Hypothalamus (tissue), 51 donors: ENCODE measurements around the gene PPP1R37.

Experiments used
- DNase-seq, 51 donors: peaks; one replicate each; lab custom pipeline; 2025; lab: John Stamatoyannopoulos, UW

Gene PPP1R37

DNA sequence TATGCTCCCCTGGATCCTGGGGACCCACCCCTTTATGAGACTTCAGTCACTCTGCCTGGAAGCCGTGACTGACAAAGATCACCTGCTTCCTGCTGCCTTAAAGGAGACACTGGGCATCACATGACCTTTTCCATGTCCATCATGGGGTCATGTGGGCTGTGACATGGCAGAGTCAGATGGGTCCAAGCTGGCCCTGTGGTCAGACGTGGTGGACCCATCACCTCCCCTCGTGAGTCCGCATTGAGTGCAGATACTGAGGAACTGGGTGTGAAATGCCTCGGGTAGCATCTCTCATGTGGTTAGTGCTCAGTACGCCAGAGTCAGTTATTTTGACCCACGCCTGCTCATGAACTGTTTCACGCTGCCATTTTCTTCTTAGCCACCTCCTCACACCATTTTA is 40.7 kb downstream of the PPP1R37 start:
- DNase-seq = no peak

DNA sequence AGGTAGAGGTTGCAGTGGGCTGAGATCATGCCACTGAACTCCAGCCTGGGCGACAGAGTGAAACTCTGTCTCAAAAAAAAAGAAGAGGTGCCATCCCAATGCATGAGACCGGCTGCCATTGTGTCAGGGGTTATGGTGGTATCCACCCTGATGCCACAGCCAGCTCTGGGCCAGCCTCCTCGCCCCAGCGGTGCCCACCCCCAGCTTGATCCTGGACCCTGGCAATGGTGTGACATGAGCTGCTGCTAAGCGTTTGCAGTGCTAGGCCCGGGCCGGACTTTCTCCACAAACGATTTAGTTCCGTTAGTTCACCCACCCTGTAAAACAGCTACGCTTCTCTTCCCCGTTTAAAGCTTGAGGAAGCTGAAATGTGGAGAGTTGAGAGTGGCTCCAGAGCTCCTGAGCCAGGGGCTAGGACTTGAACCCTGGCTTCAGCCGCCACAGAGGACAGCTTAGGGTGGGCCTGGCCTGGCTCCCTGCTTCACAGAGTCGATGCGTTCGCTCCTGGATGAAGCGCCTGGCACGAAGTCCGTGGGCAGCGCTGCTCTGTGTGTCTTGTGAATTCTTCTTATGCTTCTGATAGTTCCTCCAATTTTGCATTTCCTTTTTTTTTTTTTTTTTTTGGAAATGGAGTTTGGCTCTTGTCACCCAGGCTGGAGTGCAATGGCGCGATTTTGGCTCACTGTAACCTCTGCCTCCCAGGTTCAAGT is 42.4 kb downstream of the PPP1R37 start:
- no peak for DNase-seq

DNA sequence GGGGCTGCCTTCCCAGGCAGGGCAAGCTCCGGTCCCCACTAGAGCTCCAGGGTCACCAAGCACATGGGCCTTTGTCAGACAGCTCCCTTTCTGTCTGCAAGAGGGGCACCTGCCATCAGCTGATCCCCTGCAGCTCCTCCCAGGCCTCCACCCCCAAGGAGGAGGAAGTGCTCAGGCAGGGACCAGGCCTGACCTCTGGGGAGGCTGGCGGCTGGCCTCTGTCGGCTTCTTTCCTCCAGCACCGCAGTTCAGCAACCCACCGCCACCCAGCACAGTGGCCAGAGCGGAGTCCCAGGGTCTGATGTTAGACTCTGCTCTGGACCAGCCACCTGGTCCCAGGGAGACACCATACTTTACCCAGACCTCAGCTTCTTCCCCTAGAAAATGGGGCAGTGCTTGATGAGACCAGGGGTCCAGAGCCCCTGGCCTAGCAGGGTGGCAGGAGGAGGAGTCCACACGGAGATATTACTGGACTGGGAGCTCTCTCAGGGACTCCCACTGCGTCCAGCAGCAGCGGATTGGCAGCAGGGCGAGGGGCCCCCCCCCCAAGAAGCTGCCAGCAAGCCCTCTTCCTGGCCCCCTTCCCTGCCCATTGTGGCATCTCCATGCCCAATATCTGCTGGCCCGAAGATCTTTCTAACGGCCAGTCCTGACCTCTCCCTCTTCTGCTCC is 43.7 kb downstream of the PPP1R37 start:
- no peak for DNase-seq

DNA sequence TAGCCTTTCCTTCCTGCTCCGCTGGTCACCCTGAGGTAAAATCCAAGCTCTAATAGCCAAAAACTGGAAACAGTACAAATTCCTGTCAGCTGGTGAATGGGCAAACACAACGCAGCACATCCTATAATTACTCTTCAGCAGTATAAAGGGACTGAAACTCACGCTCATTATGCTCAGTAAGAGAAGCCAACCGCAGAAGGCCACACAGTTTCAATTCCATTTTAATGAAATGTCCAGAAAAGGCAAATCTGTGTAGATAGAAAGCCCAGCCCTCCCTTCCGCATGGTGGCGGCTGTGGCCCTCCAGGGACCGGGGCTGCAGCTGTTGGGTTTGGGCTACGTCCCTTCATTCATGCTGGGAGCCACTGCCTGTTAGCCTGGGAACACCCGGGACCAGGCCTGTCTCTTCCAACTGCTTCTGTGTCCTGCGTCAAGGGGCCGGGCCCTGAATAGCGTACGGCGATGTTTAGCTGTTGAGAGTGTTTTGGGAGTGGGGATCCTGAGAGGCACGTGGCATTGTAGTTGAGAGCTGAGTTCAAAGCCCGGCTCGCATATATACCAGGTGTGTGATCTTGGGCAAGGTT is 44.3 kb downstream of the PPP1R37 start:
- DNase-seq = peak in 18 of 51 donors; percentile 4 to 39 (median 17)

DNA sequence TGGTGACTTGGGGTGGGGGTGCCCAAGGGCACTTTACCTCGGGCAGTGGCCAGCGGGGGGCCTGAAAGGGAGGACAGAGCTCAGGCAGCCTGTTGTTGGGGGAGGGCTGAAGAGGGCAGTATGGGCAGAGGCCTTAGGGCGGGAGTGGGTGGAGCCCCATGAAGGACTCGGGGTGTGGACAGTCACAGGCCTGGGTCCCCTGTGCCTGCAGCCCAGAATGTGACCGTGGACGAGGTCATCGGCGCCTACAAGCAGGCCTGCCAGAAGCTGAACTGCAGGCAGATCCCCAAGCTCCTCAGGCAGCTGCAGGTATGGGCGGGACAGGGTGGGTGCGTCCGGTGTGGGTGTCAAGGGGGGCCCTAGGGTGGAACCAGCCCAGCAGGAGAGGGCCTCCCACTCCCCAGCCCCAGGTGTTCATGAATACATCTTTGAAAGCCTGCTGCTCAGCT is 45.3 kb downstream of the PPP1R37 start:
- no peak for DNase-seq

DNA sequence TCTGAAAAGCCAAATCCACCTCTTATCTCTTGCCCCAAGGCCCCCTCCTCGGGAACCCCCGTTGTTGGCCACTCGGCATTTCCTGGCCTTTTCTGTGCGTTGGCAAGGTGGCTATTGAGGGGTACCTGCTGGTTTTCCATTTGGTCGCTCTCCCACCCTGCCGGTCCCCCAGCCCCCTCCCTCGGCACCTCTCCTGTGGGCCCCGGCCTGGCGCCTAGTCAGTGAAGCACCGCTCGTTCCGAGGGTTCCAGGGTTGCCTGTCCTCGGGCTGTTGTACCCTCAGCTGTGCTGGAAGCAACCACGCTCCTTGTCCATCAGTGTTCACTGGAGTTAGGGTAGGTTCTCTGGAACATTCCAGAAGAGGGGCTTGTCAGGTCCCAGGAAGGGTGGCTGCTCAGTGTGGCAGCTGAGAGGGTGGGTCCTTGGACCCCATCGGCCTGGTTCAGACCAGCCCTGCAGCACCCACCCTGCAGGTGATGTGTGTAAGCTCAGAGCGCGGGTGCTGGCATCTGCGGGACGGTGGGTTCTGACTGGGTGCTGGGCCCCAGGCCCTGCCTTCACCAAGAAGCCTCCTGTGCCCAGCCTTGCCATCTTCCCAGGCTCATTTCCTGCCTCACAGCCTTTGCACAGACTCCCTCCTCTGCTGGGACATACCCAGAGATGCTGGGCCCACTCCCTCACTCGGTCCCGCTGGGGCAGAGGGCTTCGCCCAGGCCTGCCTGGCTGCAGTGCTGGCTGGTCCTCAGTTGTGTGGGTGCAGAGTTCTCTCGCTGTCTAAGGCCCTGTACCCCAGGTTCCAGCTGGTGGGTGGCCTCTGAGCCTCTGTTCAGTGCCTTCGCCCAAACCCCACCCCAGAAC is 46.5 kb downstream of the PPP1R37 start:
- no peak for DNase-seq

DNA sequence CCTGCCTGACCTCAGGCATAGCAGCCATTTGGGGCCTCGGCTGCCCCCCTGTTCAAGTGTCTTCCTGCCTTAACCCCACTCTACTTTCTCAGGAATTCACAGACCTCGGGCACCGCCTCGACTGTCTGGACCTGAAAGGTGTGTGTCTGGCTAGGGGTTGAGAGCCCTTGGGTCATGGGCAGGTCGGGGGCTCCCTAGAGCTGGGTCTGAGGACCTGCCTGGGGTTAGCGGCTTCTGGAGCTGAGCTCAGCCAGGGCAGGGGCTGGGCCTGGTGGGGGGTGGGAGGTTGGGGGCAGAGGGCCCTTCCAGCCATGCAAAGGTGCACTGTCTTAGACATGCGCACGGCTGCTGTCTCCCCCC is 47.1 kb downstream of the PPP1R37 start:
- DNase-seq = no peak

DNA sequence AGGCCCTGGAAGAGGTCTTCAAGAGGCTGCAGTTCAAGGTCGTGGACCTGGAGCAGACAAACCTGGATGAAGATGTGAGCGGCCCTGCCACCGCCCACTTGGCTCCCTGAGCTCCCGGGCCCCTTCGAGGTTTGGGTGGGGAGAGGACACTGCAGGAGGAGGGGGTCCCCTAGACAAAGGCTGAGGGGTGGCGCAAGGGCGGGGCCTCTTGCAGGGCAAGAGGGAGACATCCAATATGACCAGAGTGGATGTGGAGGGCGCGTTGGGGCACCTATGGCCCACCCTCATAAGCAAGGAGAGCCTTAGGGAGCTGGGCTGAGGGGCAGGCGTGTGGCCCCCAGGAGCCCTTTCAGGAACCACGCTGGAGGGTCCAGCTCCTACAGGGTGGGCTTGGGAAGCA is 47.6 kb downstream of the PPP1R37 start:
- no peak for DNase-seq

DNA sequence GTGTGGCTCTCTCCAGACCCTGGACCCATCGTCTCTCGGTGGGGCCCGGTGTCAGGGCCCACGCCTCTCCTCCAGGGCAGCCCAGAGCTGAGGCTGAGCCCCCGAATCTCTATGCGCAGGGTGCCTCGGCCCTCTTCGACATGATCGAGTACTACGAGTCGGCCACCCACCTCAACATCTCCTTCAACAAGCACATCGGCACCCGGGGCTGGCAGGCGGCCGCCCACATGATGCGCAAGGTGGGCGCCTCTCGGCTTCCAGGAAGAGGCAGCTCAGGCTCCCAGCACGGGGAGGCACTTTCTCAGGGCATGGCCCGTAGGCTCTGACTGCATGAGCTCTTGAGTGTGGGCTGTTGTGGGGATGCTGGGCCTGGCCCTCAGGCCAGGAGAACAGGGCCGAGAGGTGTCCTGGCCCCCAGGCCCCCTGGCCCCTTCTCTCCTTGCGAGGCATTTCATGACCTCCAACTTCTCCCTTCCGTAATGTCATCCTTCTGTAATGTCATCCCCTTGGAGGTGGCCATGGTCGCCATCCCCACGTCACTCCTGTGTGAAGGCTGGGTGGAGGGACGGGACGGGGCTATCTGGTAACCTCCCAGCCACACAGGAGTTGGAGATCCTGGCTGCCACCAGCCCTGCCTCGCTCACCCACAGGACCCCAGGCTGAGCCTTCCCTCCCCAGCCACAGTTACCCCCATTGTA is 48.4 kb downstream of the PPP1R37 start:
- peak in 2 of 51 donors; percentile 8 to 17 for DNase-seq

DNA sequence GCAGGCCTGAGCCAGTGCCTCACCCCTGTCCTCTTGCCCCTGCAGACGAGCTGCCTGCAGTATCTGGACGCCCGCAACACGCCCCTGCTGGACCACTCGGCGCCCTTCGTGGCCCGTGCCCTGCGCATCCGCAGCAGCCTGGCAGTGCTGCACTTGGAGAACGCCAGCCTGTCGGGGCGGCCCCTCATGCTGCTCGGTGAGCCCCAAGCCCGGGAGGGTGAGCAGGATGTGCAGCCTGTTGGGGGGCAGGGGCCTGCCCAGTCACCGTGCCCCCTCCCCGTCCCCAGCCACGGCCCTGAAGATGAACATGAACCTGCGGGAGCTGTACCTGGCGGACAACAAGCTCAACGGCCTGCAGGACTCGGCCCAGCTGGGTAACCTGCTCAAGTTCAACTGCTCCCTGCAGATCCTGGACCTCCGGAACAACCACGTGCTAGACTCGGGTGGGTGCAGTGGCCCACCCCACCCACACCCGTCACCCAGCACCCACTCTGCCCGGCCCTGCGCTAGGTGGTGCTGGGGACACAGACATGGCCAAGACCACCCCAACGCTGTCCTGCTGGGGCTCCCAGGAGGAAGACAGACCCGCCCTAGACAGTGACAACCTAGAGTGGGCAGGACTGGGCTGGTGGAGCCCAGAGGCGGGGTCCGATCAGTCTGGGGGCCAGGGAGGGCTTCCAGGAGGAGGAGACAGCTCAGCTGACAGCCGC is 49.2 kb downstream of the PPP1R37 start:
- no peak for DNase-seq

DNA sequence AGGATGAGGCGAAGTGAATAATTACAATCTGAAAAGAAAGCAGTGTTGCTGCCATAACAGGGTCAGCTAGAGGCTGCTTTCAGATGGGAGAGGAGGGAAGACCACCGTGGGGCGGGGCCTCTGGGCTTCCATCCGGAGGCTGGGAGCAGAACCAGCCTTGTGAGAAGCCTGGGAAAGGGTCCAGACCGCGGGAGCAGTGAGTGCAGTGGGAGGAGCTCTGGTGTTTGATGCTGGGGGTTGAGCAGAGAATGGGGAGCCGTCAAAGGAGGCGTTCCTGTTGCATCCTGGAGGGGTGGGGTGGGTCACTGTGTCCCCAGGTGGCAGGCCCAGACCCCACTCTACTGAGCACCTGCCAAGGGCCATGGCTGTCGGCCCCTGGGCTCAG is 49.7 kb downstream of the PPP1R37 start:
- DNase-seq = no peak

DNA sequence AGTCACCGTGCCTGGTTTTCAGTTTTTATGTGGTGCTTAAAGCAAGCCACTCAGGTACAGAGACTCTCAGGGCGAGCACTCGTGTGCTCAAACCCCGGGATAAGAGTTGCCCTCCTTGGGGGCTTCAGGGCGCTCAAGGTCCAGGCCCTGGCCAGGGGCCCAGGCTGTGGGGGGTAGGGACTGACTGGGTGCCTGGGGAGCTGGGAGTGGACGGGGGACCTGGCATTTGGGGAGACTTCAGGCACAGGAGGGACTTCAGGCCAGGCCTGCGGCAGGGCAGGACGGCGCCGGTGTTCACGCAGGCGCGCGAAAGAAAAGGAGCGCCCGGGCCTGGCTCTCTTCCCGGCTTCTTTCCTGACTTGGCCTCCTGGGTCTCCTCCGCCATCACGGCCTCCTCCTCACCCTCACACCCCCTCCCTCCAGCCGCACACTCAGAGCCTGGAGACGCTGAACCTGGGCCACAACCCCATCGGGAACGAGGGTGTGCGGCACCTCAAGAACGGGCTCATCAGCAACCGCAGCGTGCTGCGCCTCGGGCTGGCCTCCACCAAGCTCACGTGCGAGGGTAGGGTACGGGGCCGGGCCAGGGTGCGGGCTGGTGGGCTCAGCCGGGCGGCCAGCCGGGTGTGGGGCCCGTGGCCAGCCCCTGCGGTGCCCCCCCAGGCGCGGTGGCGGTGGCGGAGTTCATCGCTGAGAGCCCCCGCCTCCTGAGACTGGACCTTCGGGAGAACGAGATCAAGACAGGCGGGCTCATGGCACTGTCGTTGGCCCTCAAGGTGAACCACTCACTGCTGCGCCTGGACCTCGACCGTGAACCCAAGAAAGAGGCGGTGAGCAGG is 51.7 kb downstream of the PPP1R37 start:
- DNase-seq = no peak

DNA sequence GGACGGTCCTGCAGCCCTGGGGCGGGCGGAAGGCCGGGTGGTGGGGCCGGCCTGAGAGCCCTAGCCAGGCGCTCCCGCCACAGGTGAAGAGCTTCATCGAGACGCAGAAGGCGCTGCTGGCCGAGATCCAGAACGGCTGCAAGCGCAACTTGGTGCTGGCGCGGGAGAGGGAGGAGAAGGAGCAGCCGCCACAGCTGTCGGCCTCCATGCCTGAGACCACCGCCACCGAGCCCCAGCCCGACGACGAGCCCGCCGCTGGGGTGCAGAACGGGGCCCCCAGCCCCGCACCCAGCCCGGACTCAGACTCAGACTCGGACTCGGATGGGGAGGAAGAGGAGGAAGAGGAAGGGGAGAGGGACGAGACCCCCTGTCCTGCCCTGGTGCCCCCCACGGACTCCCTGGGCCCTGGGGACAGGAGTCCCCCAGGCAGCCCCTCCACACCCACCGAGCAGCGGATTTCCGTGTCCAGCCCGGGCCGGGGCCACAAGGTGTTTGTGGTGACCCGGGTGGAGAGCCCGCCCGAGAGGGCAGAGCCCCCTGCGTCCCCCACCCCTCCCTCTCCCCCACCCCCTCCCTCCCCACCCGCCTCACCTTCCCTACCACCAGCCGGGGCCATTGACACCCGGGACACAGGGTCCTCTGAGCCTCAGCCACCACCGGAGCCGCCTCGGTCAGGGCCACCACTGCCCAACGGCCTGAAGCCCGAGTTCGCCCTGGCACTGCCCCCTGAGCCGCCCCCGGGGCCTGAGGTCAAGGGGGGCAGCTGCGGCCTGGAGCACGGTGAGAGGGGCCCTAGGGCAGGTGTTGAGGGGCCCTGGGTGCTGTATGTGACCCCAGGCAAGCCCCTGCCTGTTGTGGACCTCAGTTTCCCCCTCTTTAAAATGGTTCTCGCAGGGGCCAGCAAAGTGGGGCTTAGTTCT is 52.6 kb downstream of the PPP1R37 start:
- no peak for DNase-seq

DNA sequence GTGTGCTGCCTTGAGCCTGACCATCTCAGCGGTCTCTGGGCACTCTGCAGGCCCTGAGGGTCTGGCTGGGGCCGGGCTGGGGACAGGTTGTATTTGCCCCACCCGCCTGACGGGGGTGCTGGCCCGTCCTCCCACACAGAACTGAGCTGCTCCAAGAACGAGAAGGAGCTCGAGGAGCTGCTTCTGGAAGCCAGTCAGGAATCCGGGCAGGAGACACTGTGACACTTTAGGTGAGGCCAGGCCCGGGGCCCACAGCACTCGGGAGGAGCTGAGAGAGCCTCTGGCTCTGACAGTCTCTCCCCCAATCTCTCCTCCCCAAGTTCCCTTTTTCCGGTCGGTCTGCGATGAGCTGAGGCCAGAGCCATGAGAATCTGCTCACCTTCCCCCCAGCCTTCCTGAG is 53.3 kb downstream of the PPP1R37 start:
- no peak for DNase-seq

DNA sequence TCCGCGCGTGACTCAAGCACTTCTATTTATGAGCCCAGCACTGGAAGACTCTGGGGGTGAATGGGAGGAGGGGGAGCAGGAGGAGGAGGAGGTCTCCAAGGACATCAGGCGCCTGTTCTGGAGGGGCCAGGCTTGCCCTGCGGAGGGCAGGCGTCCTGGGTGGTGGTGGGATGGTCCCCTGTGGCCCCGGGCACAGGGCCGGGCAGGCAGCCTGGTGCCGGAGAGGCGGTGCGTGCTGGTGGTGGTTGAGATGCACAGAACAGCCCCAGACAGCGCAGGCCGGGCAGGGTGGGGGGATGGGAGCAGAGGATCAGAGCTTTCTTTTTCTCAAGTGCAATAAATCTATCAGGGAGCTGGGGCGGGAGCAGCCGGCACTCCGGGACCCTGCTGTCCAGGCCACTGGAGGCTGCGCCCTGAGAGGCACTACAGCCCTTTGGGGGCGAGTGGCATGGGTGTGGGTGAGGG is 53.8 kb downstream of the PPP1R37 start:
- no peak for DNase-seq

DNA sequence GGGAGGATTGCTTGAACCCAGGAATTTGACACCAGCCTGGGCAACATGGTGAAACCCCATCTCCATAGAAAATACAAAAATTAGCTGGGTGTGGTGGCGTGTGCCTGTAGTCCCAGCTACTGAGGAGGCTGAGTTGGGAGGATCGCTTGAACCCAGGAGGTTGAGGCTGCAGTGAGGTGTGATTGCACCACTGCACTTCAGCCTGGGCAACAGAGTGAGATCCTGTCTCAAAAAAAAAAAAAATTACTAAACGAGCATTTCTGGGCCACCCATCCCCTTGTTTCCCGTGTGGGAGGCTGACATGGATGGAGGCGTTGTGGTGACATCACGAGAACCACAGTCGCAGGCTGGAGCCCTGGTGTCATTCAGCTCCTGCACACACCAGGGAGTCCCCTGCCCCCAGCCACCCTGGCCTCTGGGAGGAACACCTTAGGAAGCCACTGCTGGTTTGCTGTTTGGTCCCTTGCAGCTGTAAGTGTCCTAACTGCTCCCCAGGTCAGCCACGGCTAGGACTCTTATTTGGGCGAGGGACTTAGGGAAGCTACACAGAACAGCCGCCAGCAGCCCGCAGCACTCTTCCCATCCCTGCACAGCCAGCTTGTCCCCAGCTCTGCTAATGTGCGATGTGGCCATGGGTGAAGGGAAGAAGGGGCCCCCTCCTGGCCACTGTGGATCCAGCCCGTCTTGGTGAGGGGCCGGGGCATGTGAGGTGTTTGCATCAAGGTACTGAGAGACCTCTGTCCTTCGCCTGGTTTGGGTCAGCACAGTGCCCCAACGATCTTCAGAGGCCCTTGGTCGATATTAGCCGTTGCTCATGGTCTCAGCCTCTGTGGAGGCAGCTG is 55.1 kb downstream of the PPP1R37 start:
- no peak for DNase-seq

DNA sequence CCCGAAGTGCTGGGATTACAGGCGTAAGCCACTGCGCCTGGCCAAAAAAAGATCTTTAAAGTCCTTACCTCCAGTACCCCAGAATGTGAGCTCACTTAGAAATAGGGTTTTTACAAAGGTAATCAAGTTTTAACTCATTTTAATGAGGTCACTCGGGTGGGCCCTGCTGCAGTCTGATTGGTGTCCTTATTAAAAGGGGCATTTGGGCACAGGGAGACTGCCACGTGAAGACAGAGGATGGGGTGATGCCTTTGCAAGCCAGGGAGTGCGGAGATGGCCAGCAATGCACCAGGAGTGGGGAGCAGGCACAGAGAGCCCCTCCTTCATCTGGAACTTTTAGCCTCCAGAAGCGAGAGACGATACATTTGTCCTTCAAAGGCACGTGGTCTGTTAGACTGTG is 56.1 kb downstream of the PPP1R37 start:
- DNase-seq = no peak
